Right lobe of liver (tissue), 4 donors: ENCODE results near the gene COL2A1.

Source experiments
- CTCF ChIP-seq, 4 donors: fragments of 200-600 bp in 3 of 4; fragments of 450-650 bp in 1 of 4; IDR thresholded peaks; one replicate each; pipeline versions ENCODE4 v1.5.1 to v1.8.0; 2016 to 2022; ENCODE audit warnings: antibody characterized with exemption in 4 of 4, mild to moderate bottlenecking in 2 of 4
- POLR2A ChIP-seq: fragments of 450-650 bp; IDR thresholded peaks from one replicate; pipeline ENCODE4 v1.6.1; 2017; ENCODE audit warnings: antibody characterized with exemption, mild to moderate bottlenecking
- donor health status: DM: no; HTN: no; CAD: no.
- donor health status: DM: no; HTN: no; CAD: no.
- donor health status: DM: no; HTN: yes; CAD: no.

GRCh38 chr12:48030173-48030650 is 25.9 kb upstream of the COL2A1 start:
- TF ChIP-seq CTCF (IDR thresholded peaks at IDR 0.05) (no peak), POLR2A (no peak)
